ENCODE results near the gene BTBD19. TPM values are rescaled to one million over a fixed set of nuclear protein-coding genes. Genes with fewer than 3 reads are reported as not detected.

Gene BTBD19
- total and polyA plus RNA-seq, 9 of the 15 experiments (the other 6 are each of a cell fraction or from before 2014, with no cell fraction given) = 0.22 to 2.0 (median 0.95) TPM

DNA sequence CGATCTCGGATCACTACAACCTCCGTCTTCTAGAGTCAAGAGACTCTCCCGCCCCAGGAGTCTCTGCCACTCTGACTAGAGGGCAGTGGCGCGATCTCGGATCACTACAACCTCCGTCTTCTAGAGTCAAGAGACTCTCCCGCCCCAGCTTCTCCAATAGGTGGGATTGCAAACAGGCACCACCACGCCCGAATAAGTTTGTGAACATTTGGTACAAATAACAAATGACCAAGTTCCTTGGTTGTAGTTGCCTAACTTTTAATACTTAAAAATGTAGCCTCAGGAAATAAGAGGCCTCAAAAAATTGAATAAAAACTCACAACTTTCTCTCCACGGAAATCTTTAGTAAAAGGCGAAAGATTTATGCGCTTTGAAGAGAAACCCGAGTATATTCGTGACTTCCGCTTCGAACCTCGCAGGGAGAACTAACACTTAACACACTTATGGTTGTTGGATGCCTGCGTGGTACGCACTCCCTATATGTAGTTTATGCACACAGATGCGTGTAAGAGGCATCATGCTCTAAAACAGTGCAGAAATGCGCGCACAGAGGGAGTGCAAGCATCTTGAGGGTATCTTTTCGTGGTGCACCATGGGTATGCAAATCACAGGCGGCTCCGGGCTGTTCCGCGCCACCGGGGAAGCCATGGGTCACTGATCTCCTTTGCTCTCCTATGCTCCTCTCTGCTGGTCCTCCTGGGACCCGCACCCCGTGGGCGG, 11.4 kb downstream of the BTBD19 start (continued):
- TF ChIP-seq POU5F1 (IDR thresholded peaks at IDR 0.05; ENCODE audit: borderline replicate concordance, low read depth, low read length, partially characterized antibody) (no peak), NONO (IDR thresholded peaks at IDR 0.05; ENCODE audit: low read depth in 2 of 2, low read length in 1 of 2) (peak; percentile 66 to 88; a peak in 3 of 4 replicates), ZNF75A (CRISPR knock-in tag; IDR thresholded peaks at IDR 0.05) (0 out of 2 replicates have a peak, but pooled peaks have one; percentile 34), GTF2E2 (tag; IDR thresholded peaks at IDR 0.05) (peak; percentile 100), MTA2 (IDR thresholded peaks at IDR 0.05; ENCODE audit: low read depth) (peak; percentile 32; the same call in 1 of the 2 replicates), GABPA (tag; conservative IDR thresholded peaks at IDR 0.05; ENCODE audit: low read depth) (peak; percentile 82), CBX1 (IDR thresholded peaks at IDR 0.05; ENCODE audit: low read depth) (peak; percentile 100), ZNF224 (CRISPR knock-in tag; IDR thresholded peaks at IDR 0.05) (no peak; the same call in 1 of the 2 replicates), HIVEP1 (CRISPR knock-in tag; IDR thresholded peaks at IDR 0.05) (peak; percentile 57; the same call in 1 of the 2 replicates), FOXJ2 (tag; IDR thresholded peaks at IDR 0.05) (peak; percentile 82), ZFX (CRISPR knock-in tag; IDR thresholded peaks at IDR 0.05) (peak; percentile 65; the same call in 1 of the 2 replicates), ZNF696 (CRISPR knock-in tag; conservative IDR thresholded peaks at IDR 0.05) (peak; percentile 89), LARP7 (IDR thresholded peaks at IDR 0.05) (peak; percentile 86), RBM14 (IDR thresholded peaks at IDR 0.05; ENCODE audit: borderline replicate concordance, insufficient read depth, low read depth, low read length) (no peak), ETV5 (CRISPR knock-in tag; IDR thresholded peaks at IDR 0.05; ENCODE audit: low read depth) (peak; percentile 90; the same call in 1 of the 2 replicates), CSDE1 (IDR thresholded peaks at IDR 0.05) (peak in 1 of 2 experiments; percentile 99; a peak in 2 of 4 replicates), RBFOX2 (IDR thresholded peaks at IDR 0.05; ENCODE audit: low read depth, low read length) (peak; percentile 83), ZKSCAN3 (CRISPR knock-in tag; IDR thresholded peaks at IDR 0.05) (no peak), EZH2 (IDR thresholded peaks at IDR 0.05; ENCODE audit: borderline replicate concordance, low read depth, low read length) (no peak; the same call in 1 of the 2 replicates), SUPT5H (IDR thresholded peaks at IDR 0.05) (peak; percentile 100)
- TF ChIP-seq, protein P1, sequence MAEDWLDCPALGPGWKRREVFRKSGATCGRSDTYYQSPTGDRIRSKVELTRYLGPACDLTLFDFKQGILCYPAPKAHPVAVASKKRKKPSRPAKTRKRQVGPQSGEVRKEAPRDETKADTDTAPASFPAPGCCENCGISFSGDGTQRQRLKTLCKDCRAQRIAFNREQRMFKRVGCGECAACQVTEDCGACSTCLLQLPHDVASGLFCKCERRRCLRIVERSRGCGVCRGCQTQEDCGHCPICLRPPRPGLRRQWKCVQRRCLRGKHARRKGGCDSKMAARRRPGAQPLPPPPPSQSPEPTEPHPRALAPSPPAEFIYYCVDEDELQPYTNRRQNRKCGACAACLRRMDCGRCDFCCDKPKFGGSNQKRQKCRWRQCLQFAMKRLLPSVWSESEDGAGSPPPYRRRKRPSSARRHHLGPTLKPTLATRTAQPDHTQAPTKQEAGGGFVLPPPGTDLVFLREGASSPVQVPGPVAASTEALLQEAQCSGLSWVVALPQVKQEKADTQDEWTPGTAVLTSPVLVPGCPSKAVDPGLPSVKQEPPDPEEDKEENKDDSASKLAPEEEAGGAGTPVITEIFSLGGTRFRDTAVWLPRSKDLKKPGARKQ (CRISPR knock-in tag; IDR thresholded peaks at IDR 0.05) = no peak
- TF ChIP-seq, protein P2, sequence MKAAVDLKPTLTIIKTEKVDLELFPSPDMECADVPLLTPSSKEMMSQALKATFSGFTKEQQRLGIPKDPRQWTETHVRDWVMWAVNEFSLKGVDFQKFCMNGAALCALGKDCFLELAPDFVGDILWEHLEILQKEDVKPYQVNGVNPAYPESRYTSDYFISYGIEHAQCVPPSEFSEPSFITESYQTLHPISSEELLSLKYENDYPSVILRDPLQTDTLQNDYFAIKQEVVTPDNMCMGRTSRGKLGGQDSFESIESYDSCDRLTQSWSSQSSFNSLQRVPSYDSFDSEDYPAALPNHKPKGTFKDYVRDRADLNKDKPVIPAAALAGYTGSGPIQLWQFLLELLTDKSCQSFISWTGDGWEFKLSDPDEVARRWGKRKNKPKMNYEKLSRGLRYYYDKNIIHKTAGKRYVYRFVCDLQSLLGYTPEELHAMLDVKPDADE (conservative IDR thresholded peaks at IDR 0.05; ENCODE audit: control insufficient read depth, low read depth, low read length) = peak; percentile 94
- TF ChIP-seq, protein P3, sequence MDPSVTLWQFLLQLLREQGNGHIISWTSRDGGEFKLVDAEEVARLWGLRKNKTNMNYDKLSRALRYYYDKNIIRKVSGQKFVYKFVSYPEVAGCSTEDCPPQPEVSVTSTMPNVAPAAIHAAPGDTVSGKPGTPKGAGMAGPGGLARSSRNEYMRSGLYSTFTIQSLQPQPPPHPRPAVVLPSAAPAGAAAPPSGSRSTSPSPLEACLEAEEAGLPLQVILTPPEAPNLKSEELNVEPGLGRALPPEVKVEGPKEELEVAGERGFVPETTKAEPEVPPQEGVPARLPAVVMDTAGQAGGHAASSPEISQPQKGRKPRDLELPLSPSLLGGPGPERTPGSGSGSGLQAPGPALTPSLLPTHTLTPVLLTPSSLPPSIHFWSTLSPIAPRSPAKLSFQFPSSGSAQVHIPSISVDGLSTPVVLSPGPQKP (CRISPR knock-in tag; IDR thresholded peaks at IDR 0.05) = no peak
- TF ChIP-seq, protein P4, sequence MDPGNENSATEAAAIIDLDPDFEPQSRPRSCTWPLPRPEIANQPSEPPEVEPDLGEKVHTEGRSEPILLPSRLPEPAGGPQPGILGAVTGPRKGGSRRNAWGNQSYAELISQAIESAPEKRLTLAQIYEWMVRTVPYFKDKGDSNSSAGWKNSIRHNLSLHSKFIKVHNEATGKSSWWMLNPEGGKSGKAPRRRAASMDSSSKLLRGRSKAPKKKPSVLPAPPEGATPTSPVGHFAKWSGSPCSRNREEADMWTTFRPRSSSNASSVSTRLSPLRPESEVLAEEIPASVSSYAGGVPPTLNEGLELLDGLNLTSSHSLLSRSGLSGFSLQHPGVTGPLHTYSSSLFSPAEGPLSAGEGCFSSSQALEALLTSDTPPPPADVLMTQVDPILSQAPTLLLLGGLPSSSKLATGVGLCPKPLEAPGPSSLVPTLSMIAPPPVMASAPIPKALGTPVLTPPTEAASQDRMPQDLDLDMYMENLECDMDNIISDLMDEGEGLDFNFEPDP (CRISPR knock-in tag; IDR thresholded peaks at IDR 0.05) = no peak; the same call in 1 of the 2 replicates

Measured in K562 (cell line).